Measurements from ENCODE around the gene DCAF10. TPM values are rescaled to one million over a fixed set of nuclear protein-coding genes. Genes with fewer than 3 reads are reported as not detected.

DCAF10 gene
- total and polyA plus RNA-seq, 2 of the 13 experiments (the other 11 are each of a cell fraction or from before 2014, with no cell fraction given), result 9.2 to 20.3 TPM

DNA sequence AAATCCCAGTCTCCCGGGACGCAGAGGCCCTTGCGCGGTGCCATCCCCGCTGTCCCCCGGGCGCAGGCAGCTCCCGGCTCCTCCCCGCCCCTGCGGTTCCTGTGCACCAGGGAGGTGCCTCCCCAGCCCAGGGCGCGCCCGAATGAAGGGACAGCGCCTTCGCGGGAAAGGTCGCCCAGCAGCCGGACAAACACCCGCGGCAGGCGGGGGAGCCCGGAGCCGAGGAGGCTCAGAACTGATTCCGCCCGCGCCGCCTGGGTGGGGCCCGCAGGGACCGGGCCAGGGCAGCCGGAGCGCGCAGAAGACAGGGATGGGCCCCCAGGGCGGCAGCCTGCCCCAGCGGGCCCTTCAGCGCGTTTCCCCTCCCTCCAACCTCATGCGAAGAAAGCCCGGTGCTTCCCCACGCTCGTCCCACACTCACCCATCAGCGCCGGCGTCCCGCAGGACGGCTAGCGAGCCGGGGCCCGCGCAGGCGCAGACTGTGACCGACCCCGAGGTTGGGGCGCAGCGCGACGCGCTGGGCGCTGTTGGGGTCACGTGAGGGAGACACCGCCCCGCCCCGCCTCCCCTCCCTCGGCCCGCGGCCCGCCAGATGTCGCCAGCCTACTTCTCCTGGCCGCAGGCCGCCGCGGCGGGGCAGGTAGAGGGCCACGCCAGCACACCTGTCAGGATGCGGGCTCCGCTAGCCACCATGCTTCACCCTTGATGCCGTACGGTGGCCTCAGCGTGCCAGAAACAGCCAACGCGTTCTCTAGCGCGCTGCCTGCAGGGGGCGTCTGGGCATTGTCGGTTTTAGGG lies 103.2 kb downstream of the DCAF10 start, which contains the start of gene SLC25A51 (continued):
- TF ChIP-seq, protein P1, sequence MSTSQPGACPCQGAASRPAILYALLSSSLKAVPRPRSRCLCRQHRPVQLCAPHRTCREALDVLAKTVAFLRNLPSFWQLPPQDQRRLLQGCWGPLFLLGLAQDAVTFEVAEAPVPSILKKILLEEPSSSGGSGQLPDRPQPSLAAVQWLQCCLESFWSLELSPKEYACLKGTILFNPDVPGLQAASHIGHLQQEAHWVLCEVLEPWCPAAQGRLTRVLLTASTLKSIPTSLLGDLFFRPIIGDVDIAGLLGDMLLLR (CRISPR knock-in tag; IDR thresholded peaks at IDR 0.05), result peak; percentile 30; the same call in 1 of the 2 replicates
- TF ChIP-seq ZKSCAN8 (CRISPR knock-in tag; IDR thresholded peaks at IDR 0.05; ENCODE audit: borderline replicate concordance) (peak; percentile 73), ZNF232 (CRISPR knock-in tag; IDR thresholded peaks at IDR 0.05; ENCODE audit: borderline replicate concordance) (no peak; the same call in 1 of the 2 replicates), DPF2 (CRISPR knock-in tag; IDR thresholded peaks at IDR 0.05; ENCODE audit: borderline replicate concordance, low read depth) (no peak), PRMT3 (CRISPR knock-in tag; IDR thresholded peaks at IDR 0.05; ENCODE audit: borderline replicate concordance, low read depth) (no peak; the same call in 1 of the 2 replicates), GATAD2A (CRISPR knock-in tag; IDR thresholded peaks at IDR 0.05) (peak; percentile 88), TBX2 (CRISPR knock-in tag; IDR thresholded peaks at IDR 0.05; ENCODE audit: borderline replicate concordance) (peak; percentile 88), TRIM24 (CRISPR knock-in tag; IDR thresholded peaks at IDR 0.05) (no peak), CAMTA2 (CRISPR knock-in tag; IDR thresholded peaks at IDR 0.05; ENCODE audit: borderline replicate concordance) (no peak), MXI1 (IDR thresholded peaks at IDR 0.05; ENCODE audit: borderline replicate concordance, low read depth, low read length) (peak; percentile 89; the same call in 2 of the 3 replicates), ZZZ3 (CRISPR knock-in tag; IDR thresholded peaks at IDR 0.05; ENCODE audit: borderline replicate concordance) (peak; percentile 79), ZFAT (CRISPR knock-in tag; conservative IDR thresholded peaks at IDR 0.05) (no peak), ZNF570 (CRISPR knock-in tag; IDR thresholded peaks at IDR 0.05; ENCODE audit: borderline replicate concordance) (no peak), ZMYM4 (CRISPR knock-in tag; IDR thresholded peaks at IDR 0.05) (peak; percentile 96), U2AF1 (optimal IDR thresholded peaks at IDR 0.05; ENCODE audit: low read depth, low read length) (no peak)
- TF ChIP-seq, protein P2, sequence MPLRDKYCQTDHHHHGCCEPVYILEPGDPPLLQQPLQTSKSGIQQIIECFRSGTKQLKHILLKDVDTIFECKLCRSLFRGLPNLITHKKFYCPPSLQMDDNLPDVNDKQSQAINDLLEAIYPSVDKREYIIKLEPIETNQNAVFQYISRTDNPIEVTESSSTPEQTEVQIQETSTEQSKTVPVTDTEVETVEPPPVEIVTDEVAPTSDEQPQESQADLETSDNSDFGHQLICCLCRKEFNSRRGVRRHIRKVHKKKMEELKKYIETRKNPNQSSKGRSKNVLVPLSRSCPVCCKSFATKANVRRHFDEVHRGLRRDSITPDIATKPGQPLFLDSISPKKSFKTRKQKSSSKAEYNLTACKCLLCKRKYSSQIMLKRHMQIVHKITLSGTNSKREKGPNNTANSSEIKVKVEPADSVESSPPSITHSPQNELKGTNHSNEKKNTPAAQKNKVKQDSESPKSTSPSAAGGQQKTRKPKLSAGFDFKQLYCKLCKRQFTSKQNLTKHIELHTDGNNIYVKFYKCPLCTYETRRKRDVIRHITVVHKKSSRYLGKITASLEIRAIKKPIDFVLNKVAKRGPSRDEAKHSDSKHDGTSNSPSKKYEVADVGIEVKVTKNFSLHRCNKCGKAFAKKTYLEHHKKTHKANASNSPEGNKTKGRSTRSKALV (CRISPR knock-in tag; IDR thresholded peaks at IDR 0.05), result peak; percentile 87; the same call in 1 of the 2 replicates
- TF ChIP-seq, protein P3, sequence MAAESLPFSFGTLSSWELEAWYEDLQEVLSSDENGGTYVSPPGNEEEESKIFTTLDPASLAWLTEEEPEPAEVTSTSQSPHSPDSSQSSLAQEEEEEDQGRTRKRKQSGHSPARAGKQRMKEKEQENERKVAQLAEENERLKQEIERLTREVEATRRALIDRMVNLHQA (CRISPR knock-in tag; IDR thresholded peaks at IDR 0.05), result no peak
- TF ChIP-seq, protein P4, sequence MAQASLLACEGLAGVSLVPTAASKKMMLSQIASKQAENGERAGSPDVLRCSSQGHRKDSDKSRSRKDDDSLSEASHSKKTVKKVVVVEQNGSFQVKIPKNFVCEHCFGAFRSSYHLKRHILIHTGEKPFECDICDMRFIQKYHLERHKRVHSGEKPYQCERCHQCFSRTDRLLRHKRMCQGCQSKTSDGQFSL (CRISPR knock-in tag; IDR thresholded peaks at IDR 0.05), result no peak

All from HepG2 (cell line).